HG02588 (cell line): ENCODE results near the gene NOSIP.
"Not testable (repeated sequence)": the region's sequence is repeated elsewhere in the genome, so short reads cannot be mapped to it uniquely, and the experiment has no call there.

Experiments
- ATAC-seq: cut with Tn5 transposase; IDR thresholded peaks from one replicate; pipeline ENCODE4 v1.9.1; 2021; ENCODE audit warnings: mild to moderate bottlenecking, moderate library complexity; ENCODE audit not compliant: unreplicated experiment

The NOSIP gene

GRCh38 chr19:49580264-49581006 lies at the start of gene NOSIP:
Gene NOSIP, minus strand, starts transcription at chr19:49580556. Its CDS starts 19,865 bp downstream, at chr19:49560691.
- peak; percentile 81 for ATAC-seq

DNA sequence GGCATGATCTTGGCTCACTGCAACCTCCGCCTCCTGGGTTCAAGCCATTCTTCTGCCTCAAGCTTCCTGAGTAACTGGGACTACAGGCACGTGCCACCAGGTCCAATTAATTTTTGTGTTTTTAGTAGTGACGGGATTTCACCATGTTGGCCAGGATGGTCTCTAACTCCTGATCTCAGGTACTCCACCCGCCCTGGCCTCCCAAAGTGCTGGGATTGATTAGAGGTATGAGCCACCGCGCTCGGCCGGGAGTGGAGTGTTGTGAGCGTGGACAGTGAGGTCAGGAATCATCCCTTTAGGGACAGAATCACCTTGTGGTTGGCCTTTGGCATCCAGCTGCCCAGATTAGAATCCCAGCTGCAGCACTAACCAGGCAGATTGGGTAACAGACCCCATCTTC lies 49.3 kb upstream of the NOSIP start:
- no peak for ATAC-seq

DNA sequence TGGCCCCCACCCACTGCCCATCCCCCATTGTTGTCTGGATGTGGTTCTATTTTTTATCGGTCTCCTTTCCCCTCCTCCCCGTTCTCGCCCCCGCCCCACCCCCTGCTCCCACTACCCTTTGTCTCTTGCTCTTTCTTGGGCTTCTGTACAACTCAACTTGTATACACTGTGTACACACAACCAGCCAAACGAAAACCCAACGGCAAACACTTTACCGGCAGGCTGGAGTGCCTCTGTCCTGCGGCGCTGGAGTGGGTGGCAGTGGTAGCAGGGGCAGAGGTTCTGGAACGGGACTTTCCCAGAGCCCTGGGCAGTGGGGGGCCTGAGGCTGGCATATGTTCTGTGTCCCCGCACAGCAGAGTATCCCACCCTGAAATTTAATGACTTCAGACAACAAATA lies 45.9 kb upstream of the NOSIP start:
- no peak for ATAC-seq

- ATAC-seq: no peak
Observed at GRCh38 chr19:49624967-49625910, 44.9 kb upstream of the NOSIP start.

GRCh38 chr19:49617860-49618259 lies 37.5 kb upstream of the NOSIP start:
- not testable (repeated sequence) for ATAC-seq

DNA sequence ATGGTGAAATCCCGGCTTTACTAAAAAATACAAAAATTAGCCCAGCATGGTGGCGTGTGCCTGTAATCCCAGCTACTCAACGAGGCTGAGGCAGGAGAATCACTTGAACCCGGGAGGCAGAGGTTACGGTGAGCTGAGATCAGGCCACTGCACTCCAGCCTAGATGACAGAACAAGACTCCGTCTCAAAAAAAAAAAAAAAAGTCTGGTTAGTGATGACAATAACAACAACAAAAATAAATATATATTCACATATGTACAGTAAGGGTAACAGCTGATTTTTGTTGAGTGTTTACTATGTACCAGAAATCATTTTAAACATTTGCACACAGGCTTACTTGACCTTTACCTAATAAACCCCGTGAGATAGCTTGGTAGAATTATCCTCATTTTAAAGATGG lies 36.6 kb upstream of the NOSIP start:
- no peak for ATAC-seq

DNA sequence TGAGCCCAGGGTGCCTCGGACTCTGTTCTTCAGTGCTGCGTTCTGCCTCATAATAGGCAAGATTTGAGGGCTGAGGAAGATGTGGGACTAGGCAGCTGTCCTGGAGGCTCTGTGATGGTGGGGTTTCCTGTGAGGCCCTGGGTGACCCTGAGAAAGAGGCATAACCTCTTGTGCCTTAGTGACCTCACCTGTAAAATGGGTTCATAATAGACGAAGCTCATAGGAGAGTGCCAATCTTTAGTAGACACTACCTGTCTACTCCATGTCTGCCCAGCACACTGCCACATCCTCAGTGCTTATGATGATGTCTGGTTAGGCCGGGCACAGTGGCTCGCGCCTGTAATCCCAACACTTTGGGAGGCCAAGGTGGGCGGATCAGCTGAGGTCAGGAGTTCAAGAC lies 36.2 kb upstream of the NOSIP start:
- no peak for ATAC-seq

- no peak for ATAC-seq
Observed at GRCh38 chr19:49615861-49616260, 35.5 kb upstream of the NOSIP start.

- no peak for ATAC-seq
Observed at GRCh38 chr19:49614096-49614833, 33.9 kb upstream of the NOSIP start.

- no peak for ATAC-seq
Observed at GRCh38 chr19:49613374-49613773, 33.0 kb upstream of the NOSIP start.

DNA sequence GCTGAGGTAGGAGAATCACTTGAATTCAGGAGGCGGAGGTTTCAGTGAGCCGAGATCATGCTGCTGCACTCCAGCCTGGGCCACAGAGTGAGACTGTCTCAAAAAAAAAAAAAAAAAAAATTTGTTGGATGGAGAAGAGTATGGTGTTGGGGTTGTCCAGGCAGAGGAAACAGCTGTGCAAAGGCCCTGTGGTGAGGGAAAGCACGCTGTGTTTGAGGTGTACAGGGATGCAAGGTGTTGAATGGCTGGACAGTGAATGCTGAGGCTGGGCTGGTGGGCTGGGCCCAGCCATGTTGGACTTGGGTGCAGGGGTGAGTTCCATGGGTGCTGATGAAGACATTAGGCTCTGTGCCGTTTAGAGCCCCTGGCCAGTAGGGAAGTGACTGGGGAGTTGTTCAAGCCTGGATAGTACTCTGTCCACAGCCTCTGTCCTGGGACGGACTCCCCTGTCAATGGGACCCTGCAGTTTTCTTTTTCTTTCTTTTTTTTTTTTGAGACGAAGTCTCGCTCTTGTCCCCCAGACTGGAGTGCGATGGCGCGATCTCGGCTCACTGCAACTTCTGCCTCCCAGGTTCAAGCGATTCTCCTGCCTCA lies 29.2 kb upstream of the NOSIP start:
- no peak for ATAC-seq

DNA sequence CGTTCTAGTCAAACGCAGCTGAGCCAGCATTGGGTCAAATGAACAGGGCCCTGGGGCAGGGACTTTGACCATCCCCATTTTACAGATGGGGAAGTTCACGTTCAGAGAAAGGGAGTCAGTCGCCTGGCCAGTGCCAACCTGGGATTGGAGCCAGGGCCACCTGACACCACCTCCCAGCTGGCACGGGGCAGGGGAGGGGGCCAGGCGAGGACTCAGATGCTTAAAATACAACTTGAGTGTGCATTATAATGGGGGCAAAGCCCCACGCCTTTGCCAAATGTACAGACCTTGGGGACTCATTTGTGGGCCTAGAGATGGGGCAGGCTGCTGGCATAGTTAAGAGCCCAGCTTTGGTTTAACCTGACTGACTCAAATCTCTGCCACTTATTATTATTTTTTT lies 25.2 kb upstream of the NOSIP start:
- ATAC-seq: no peak

GRCh38 chr19:49602806-49603205 lies 22.4 kb upstream of the NOSIP start:
- ATAC-seq: no peak

DNA sequence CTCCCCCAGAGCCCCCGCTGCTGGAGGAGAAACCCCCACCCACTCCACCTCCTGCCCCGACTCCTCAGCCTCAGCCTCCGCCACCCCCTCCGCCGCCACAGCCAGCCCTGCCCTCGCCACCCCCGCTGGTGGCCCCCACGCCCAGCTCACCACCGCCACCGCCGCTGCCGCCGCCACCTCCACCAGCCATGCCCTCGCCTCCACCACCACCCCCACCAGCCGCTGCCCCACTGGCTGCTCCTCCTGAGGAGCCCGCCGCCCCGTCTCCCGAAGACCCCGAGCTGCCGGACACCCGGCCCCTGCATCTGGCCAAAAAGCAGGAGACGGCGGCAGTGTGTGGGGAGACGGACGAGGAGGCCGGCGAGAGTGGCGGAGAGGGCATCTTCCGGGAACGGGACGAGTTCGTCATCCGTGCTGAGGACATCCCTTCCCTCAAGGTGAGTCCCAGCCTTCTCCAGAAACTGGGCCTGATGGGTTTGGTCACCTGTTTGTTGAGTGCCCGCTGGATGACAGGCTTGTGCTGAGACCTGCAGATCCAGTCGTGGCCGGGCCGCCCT lies 21.2 kb upstream of the NOSIP start:
- ATAC-seq: no peak

DNA sequence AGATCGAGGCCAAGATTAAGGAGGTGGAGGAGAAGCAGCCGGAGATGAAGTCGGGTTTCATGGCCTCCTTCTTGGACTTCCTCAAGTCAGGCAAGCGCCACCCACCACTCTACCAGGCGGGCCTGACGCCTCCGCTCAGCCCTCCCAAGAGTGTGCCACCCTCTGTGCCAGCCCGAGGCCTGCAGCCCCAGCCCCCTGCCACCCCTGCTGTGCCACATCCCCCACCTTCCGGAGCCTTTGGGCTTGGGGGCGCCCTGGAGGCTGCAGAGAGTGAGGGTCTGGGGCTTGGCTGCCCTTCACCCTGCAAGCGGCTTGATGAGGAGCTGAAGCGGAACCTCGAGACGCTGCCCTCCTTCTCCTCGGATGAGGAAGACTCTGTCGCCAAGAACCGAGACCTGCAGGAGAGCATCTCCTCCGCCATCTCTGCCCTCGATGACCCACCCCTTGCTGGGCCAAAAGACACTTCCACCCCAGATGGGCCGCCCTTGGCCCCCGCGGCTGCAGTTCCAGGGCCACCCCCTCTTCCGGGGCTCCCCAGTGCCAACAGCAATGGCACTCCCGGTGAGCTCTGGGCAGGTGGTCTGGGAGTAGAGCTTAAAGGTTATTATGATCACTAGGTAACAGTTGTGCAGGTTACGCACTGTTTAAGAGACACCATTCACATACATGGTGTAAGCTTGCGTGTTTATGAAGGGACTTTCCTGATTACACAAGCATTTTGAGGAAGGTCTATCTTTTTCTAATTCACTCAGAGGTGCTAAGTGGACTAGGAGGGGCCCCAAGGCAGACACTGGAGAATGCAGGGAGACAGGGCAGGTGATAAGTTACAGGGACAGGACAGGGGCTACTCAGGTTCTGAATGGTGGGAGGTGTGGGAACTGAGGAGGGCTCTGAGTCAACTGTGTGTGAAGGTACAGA lies 19.3 kb upstream of the NOSIP start:
- ATAC-seq: no peak

DNA sequence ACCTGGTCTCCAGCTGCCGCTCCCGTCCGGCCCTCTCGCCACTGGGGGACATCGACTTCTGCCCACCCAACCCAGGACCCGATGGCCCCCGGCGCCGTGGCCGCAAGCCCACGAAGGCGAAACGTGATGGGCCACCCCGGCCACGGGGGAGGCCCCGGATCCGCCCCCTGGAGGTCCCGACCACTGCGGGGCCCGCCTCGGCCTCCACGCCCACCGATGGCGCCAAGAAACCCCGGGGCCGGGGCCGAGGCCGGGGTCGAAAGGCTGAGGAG lies 17.3 kb upstream of the NOSIP start:
- ATAC-seq: no peak

GRCh38 chr19:49596954-49597702 lies 16.8 kb upstream of the NOSIP start:
- ATAC-seq: no peak

DNA sequence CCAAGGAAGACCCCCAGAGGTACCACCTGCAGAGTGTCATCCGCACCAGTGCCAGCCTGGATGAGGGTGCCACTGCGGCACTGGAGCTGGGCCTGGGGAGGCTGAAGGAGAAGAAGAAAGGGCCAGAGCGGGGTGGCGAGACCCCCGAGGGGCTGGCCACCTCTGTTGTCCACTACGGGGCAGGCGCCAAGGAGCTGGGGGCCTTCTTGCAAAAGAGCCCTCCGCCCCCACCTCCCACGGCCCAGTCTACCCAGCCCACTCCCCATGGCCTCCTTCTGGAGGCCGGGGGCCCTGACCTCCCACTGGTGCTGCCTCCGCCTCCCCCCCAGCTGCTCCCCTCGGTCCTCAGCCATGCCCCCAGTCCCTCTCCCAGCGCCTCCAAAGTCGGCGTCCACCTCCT lies 16.1 kb upstream of the NOSIP start:
- ATAC-seq: no peak

GRCh38 chr19:49595819-49596404 lies 15.6 kb upstream of the NOSIP start:
- no peak for ATAC-seq
